HG02798 (cell line): ENCODE measurements around the gene SUN2.
A peak's percentile ranks its signal among the peaks of the same experiment; 100 is the strongest.

Source experiments
- ATAC-seq: cut with Tn5 transposase; IDR thresholded peaks from one replicate; pipeline ENCODE4 v1.9.1; 2021; ENCODE audit warnings: mild to moderate bottlenecking; ENCODE audit not compliant: unreplicated experiment, poor library complexity

Gene SUN2

GRCh38 chr22:38754751-38755154, 1.0 kb downstream of the SUN2 start:
- no peak for ATAC-seq

- ATAC-seq, result no peak
Measured at GRCh38 chr22:38753948-38754750, 1.6 kb downstream of the SUN2 start.

GRCh38 chr22:38751422-38752346, 4.1 kb downstream of the SUN2 start:
- ATAC-seq, result peak; percentile 33

- no peak for ATAC-seq
Measured at GRCh38 chr22:38751066-38751421, 4.8 kb downstream of the SUN2 start.

- no peak for ATAC-seq
Measured at GRCh38 chr22:38750638-38751037, 5.2 kb downstream of the SUN2 start.

GRCh38 chr22:38750104-38750503, 5.7 kb downstream of the SUN2 start:
- no peak for ATAC-seq

- no peak for ATAC-seq
Measured at GRCh38 chr22:38748487-38749136, 7.2 kb downstream of the SUN2 start.

GRCh38 chr22:38745676-38746460, 9.9 kb downstream of the SUN2 start:
- ATAC-seq, result no peak

GRCh38 chr22:38744981-38745380, 10.8 kb downstream of the SUN2 start:
- ATAC-seq, result no peak

- no peak for ATAC-seq
Measured at GRCh38 chr22:38742176-38742942, 13.4 kb downstream of the SUN2 start.

GRCh38 chr22:38741576-38741975, 14.2 kb downstream of the SUN2 start:
- ATAC-seq, result no peak

GRCh38 chr22:38741166-38741565, 14.6 kb downstream of the SUN2 start:
- ATAC-seq, result no peak

GRCh38 chr22:38740754-38741153, 15.0 kb downstream of the SUN2 start:
- ATAC-seq, result no peak

- no peak for ATAC-seq
Measured at GRCh38 chr22:38740116-38740723, 15.6 kb downstream of the SUN2 start.

- ATAC-seq, result no peak
Measured at GRCh38 chr22:38739300-38740055, 16.3 kb downstream of the SUN2 start.

GRCh38 chr22:38738475-38739070, 17.2 kb downstream of the SUN2 start:
- no peak for ATAC-seq

- ATAC-seq, result no peak
Measured at GRCh38 chr22:38737302-38738060, 18.3 kb downstream of the SUN2 start.
